ENCODE results near the gene HSD17B4.
"Not testable (repeated sequence)": the region's sequence is repeated elsewhere in the genome, so short reads cannot be mapped to it uniquely, and the experiment has no call there.

HSD17B4 gene

DNA sequence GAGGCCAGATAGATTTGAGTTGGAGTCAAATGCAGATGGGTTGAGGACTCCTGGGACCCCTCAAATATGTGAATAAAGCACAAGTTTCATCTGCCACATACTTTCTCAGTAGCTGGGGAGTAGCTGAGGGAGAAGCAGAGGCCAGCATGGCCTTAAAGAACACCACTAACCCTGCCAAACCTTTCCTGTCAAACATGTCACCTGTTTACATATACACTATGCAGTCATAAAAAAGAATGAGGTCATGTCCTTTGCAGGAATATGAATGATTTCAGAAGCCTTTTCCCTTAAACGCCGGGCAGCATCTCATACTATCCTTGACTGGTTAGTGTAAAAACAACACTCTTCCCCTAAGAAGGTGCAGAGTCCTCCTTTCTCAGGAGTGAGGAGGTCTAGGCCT, 25.2 kb upstream of the HSD17B4 start:
- Histone ChIP-seq H3K4me2 (ENCODE audit: low read length) (no peak overlapping the region), H3K27me3 (ENCODE audit: control insufficient read depth, low read length) (no peaks in the 10 kb centered on the region), H3K4me1 (ENCODE audit: control insufficient read depth, low read length) (no peaks in the 10 kb centered on the region), H3K4me3 (ENCODE audit: low read length) (no peak overlapping the region), H3K9me2 (replicated peaks; ENCODE audit: control insufficient read depth, low read length) (no peaks in the 10 kb centered on the region), H3F3A (ENCODE audit: control insufficient read depth, insufficient read depth) (no peaks in the 10 kb centered on the region), H3K36me3 (ENCODE audit: control insufficient read depth, low read length) (no peaks in the 10 kb centered on the region), H3K9me3 (ENCODE audit: control insufficient read depth, insufficient read depth, low read length) (no peaks in the 10 kb centered on the region), H3K27ac (ENCODE audit: low read depth, low read length) (no peak overlapping the region), H4K20me1 (ENCODE audit: control insufficient read depth, insufficient read depth, low read depth, low read length) (no peaks in the 10 kb centered on the region), H3K79me2 (ENCODE audit: control insufficient read depth, low read length) (no peaks in the 10 kb centered on the region)
- TF ChIP-seq, protein P1, sequence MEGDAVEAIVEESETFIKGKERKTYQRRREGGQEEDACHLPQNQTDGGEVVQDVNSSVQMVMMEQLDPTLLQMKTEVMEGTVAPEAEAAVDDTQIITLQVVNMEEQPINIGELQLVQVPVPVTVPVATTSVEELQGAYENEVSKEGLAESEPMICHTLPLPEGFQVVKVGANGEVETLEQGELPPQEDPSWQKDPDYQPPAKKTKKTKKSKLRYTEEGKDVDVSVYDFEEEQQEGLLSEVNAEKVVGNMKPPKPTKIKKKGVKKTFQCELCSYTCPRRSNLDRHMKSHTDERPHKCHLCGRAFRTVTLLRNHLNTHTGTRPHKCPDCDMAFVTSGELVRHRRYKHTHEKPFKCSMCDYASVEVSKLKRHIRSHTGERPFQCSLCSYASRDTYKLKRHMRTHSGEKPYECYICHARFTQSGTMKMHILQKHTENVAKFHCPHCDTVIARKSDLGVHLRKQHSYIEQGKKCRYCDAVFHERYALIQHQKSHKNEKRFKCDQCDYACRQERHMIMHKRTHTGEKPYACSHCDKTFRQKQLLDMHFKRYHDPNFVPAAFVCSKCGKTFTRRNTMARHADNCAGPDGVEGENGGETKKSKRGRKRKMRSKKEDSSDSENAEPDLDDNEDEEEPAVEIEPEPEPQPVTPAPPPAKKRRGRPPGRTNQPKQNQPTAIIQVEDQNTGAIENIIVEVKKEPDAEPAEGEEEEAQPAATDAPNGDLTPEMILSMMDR (IDR thresholded peaks at IDR 0.05; ENCODE audit: low read depth, low read length, poor library complexity, severe bottlenecking), result no peak
- TF ChIP-seq EZH2phosphoT487 (IDR thresholded peaks at IDR 0.05; ENCODE audit: borderline replicate concordance, low read length), result no peak

DNA sequence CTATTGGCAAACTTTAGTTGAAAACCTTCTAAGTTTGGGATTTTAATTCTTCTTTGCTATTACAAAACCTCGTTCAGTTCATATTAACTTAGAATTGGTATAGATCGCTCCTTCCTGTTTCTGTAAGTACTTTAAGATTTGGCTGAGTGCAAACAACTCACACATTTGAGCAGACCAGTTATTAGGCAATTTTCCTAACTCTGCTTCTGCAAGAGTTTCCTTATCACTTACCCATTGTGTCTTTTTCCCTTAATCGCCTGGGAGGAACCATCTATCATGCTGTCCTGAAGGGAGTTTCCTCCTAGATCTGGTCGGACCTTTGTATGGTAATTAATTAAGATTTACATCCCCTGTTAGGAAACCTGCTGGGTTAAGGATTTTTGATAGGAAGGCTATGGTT, 24.7 kb upstream of the HSD17B4 start:
- H3K36me3 ChIP-seq (ENCODE audit: control insufficient read depth, low read length); H3K4me3 ChIP-seq (ENCODE audit: low read length); H3K9me2 ChIP-seq (replicated peaks; ENCODE audit: control insufficient read depth, low read length); H3K4me2 ChIP-seq (ENCODE audit: low read length); H3K9me3 ChIP-seq (ENCODE audit: control insufficient read depth, insufficient read depth, low read length); H3K27ac ChIP-seq (ENCODE audit: low read depth, low read length); H3K27me3 ChIP-seq (ENCODE audit: control insufficient read depth, low read length); H3K79me2 ChIP-seq (ENCODE audit: control insufficient read depth, low read length); H4K20me1 ChIP-seq (ENCODE audit: control insufficient read depth, insufficient read depth, low read depth, low read length); H3F3A ChIP-seq (ENCODE audit: control insufficient read depth, insufficient read depth); H3K4me1 ChIP-seq (ENCODE audit: control insufficient read depth, low read length): not testable (repeated sequence)

DNA sequence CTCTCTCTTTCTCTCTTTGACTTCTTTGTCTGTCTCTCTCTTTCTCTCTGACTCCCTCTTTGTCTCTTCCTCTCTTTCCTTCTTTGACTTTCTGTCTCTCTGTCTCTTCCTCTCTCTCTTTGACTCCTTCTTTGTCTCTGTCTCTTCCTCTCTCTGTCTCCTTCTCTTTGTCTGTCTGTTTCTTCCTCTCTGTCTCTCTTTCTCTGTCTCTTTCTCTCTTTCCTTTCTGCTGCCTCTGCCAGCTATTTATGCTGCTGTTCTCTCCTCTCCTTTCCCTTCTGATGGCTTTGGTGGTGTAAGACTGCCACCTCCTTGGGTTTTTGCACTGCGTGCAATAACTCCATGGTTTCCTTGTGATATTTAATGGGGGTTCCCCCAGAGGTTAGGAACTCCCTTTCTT, 24.1 kb upstream of the HSD17B4 start:
- not testable (repeated sequence) for H3K4me3 ChIP-seq (ENCODE audit: low read length); H3K4me1 ChIP-seq (ENCODE audit: control insufficient read depth, low read length); H3K27ac ChIP-seq (ENCODE audit: low read depth, low read length); H3K79me2 ChIP-seq (ENCODE audit: control insufficient read depth, low read length); H3F3A ChIP-seq (ENCODE audit: control insufficient read depth, insufficient read depth); H4K20me1 ChIP-seq (ENCODE audit: control insufficient read depth, insufficient read depth, low read depth, low read length); H3K27me3 ChIP-seq (ENCODE audit: control insufficient read depth, low read length); H3K4me2 ChIP-seq (ENCODE audit: low read length); H3K9me3 ChIP-seq (ENCODE audit: control insufficient read depth, insufficient read depth, low read length); H3K36me3 ChIP-seq (ENCODE audit: control insufficient read depth, low read length); H3K9me2 ChIP-seq (replicated peaks; ENCODE audit: control insufficient read depth, low read length)

- not testable (repeated sequence) for H3K9me2 ChIP-seq (replicated peaks; ENCODE audit: control insufficient read depth, low read length); H3K36me3 ChIP-seq (ENCODE audit: control insufficient read depth, low read length); H3K27ac ChIP-seq (ENCODE audit: low read depth, low read length); H3K79me2 ChIP-seq (ENCODE audit: control insufficient read depth, low read length); H4K20me1 ChIP-seq (ENCODE audit: control insufficient read depth, insufficient read depth, low read depth, low read length); H3K4me2 ChIP-seq (ENCODE audit: low read length); H3K9me3 ChIP-seq (ENCODE audit: control insufficient read depth, insufficient read depth, low read length); H3K27me3 ChIP-seq (ENCODE audit: control insufficient read depth, low read length); H3F3A ChIP-seq (ENCODE audit: control insufficient read depth, insufficient read depth); H3K4me1 ChIP-seq (ENCODE audit: control insufficient read depth, low read length); H3K4me3 ChIP-seq (ENCODE audit: low read length)
Measured at GRCh38 chr5:119428574-119428973, 23.7 kb upstream of the HSD17B4 start.

- H3K27ac ChIP-seq (ENCODE audit: low read depth, low read length); H3F3A ChIP-seq (ENCODE audit: control insufficient read depth, insufficient read depth); H3K36me3 ChIP-seq (ENCODE audit: control insufficient read depth, low read length); H3K9me2 ChIP-seq (replicated peaks; ENCODE audit: control insufficient read depth, low read length); H3K9me3 ChIP-seq (ENCODE audit: control insufficient read depth, insufficient read depth, low read length); H3K79me2 ChIP-seq (ENCODE audit: control insufficient read depth, low read length); H3K4me3 ChIP-seq (ENCODE audit: low read length); H4K20me1 ChIP-seq (ENCODE audit: control insufficient read depth, insufficient read depth, low read depth, low read length); H3K27me3 ChIP-seq (ENCODE audit: control insufficient read depth, low read length); H3K4me2 ChIP-seq (ENCODE audit: low read length); H3K4me1 ChIP-seq (ENCODE audit: control insufficient read depth, low read length): not testable (repeated sequence)
Measured at GRCh38 chr5:119432674-119433237, 19.5 kb upstream of the HSD17B4 start.
